Astrocyte (in vitro differentiated cells and primary cell): ENCODE results near the gene GJD4. TPM values are rescaled to one million over a fixed set of nuclear protein-coding genes. Genes with fewer than 3 reads are reported as not detected.

Experiments used
- DNase-seq: peaks from one replicate; pipeline ENCODE4 v3.0.0-alpha.2; 2010; ENCODE audit warnings: low read depth
- FAIRE-seq: peaks from 2 replicates; lab custom pipeline; 2011; peaks lifted over from hg19 to GRCh38; lab: Jason Lieb, UNC
- H2AFZ ChIP-seq: 2 replicates; pipeline ENCODE4 v1.6.0; 2012; ENCODE audit warnings: low read depth, low read length, inconsistent platforms
- H3K27ac ChIP-seq: 2 replicates; pipeline ENCODE4 v1.5.1; 2011; ENCODE audit warnings: low read depth, low read length, inconsistent platforms
- H3K27me3 ChIP-seq: 2 replicates; pipeline ENCODE4 v1.6.0; 2011; ENCODE audit warnings: low read length, inconsistent platforms; ENCODE audit not compliant: insufficient read depth
- H3K36me3 ChIP-seq: 2 replicates; pipeline ENCODE4 v1.5.1; 2011; ENCODE audit warnings: low read length, inconsistent platforms; ENCODE audit not compliant: insufficient read depth
- H3K4me1 ChIP-seq: 2 replicates; pipeline ENCODE4 v1.5.1; 2011; ENCODE audit warnings: low read length, inconsistent platforms; ENCODE audit not compliant: insufficient read depth
- H3K4me2 ChIP-seq: 2 replicates; pipeline ENCODE4 v1.6.0; 2012; ENCODE audit warnings: low read length, inconsistent platforms
- H3K4me3 ChIP-seq: 2 replicates; pipeline ENCODE4 v1.5.1; 2011; ENCODE audit warnings: low read depth, mild to moderate bottlenecking, low read length, inconsistent platforms; ENCODE audit not compliant: insufficient read depth
- H3K79me2 ChIP-seq: 2 replicates; pipeline ENCODE4 v1.6.0; 2012; ENCODE audit warnings: mild to moderate bottlenecking, low read length, inconsistent platforms; ENCODE audit not compliant: insufficient read depth
- H3K9ac ChIP-seq: 2 replicates; pipeline ENCODE4 v1.6.0; 2012; ENCODE audit warnings: mild to moderate bottlenecking, low read length, inconsistent platforms
- H3K9me3 ChIP-seq: 2 replicates; pipeline ENCODE4 v1.5.1; 2012; ENCODE audit warnings: low read depth, mild to moderate bottlenecking, low read length, inconsistent platforms; ENCODE audit not compliant: insufficient read depth
- H4K20me1 ChIP-seq: 2 replicates; pipeline ENCODE4 v1.6.0; 2012; ENCODE audit warnings: low read length, inconsistent platforms; ENCODE audit not compliant: insufficient read depth
- H3K27ac Mint-ChIP-seq: one replicate; pipeline ENCODE4 v1.8.0; 2021; ENCODE audit warnings: mild to moderate bottlenecking, mixed read lengths; ENCODE audit not compliant: unreplicated experiment
- H3K27me3 Mint-ChIP-seq: one replicate; pipeline ENCODE4 v1.8.0; 2021; ENCODE audit warnings: low read depth, mixed read lengths; ENCODE audit not compliant: unreplicated experiment
- H3K36me3 Mint-ChIP-seq: one replicate; pipeline ENCODE4 v1.8.0; 2021; ENCODE audit warnings: low read depth, mixed read lengths; ENCODE audit not compliant: unreplicated experiment
- H3K4me1 Mint-ChIP-seq: one replicate; pipeline ENCODE4 v1.8.0; 2021; ENCODE audit warnings: low read depth, mixed read lengths; ENCODE audit not compliant: unreplicated experiment
- H3K4me3 Mint-ChIP-seq: one replicate; pipeline ENCODE4 v1.8.0; 2021; ENCODE audit warnings: mild to moderate bottlenecking, moderate library complexity, mixed read lengths; ENCODE audit not compliant: unreplicated experiment
- H3K9me3 Mint-ChIP-seq: one replicate; pipeline ENCODE4 v1.8.0; 2021; ENCODE audit warnings: mild to moderate bottlenecking, mixed read lengths; ENCODE audit not compliant: unreplicated experiment
- EZH2 ChIP-seq: IDR thresholded peaks from 2 replicates; pipeline ENCODE4 v1.6.1; 2012; ENCODE audit warnings: mild to moderate bottlenecking, low read length, inconsistent platforms; ENCODE audit not compliant: insufficient read depth
- total RNA-seq: library from RNA; stranded (reverse); gene quantifications from 2 replicates; pipeline ENCODE4 v1.2.1, GENCODE V29; 2021
- TF ChIP-seq, protein P1 (sequence below): IDR thresholded peaks from 2 replicates; pipeline ENCODE4 v1.5.1; 2011; ENCODE audit warnings: low read depth, mild to moderate bottlenecking, inconsistent platforms, low read length, moderate library complexity; ENCODE audit not compliant: insufficient read depth

The GJD4 gene
- total RNA-seq, 1 donor from 2014 or later = not detected

DNA sequence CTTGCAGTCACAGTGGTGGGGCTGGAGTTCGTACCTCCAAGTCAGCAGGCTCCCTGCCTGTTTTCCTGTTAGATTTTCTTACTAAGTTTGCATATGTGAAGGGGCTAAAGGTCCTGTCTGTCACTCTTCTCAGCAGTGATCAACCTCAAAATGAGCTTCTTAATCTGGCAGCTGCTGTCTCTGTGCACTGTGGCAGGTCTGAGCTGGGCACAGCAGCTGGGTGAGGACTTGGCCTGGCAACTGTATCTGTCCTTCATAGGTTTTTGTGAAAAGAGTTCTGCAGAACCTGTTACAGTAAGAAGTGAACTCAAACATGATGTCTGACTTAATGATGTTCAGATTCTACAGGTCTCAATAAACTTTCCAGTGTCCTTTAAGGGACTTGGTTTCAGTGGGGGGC is 31.3 kb upstream of the GJD4 start:
- peaks cover 2% of the 10 kb centered on the region for H3K9me3 Mint-ChIP-seq
- no peak overlapping the region for H3K4me3 ChIP-seq
- no peaks in the 10 kb centered on the region for H3K36me3 ChIP-seq
- peaks cover 20% of the 10 kb centered on the region for H3K4me1 Mint-ChIP-seq
- H3K4me1 ChIP-seq = peaks cover 35% of the 10 kb centered on the region
- H3K27ac Mint-ChIP-seq = no peak overlapping the region
- H3K79me2 ChIP-seq = no peaks in the 10 kb centered on the region
- FAIRE-seq (no peak), DNase-seq (no peak)
- peaks cover 10% of the 10 kb centered on the region for H3K36me3 Mint-ChIP-seq
- no peak overlapping the region for H3K4me3 Mint-ChIP-seq
- H3K27ac ChIP-seq = peak overlapping the region; percentile 90
- H3K27me3 ChIP-seq = no peaks in the 10 kb centered on the region
- H3K9ac ChIP-seq = no peak overlapping the region
- TF ChIP-seq, protein P1, sequence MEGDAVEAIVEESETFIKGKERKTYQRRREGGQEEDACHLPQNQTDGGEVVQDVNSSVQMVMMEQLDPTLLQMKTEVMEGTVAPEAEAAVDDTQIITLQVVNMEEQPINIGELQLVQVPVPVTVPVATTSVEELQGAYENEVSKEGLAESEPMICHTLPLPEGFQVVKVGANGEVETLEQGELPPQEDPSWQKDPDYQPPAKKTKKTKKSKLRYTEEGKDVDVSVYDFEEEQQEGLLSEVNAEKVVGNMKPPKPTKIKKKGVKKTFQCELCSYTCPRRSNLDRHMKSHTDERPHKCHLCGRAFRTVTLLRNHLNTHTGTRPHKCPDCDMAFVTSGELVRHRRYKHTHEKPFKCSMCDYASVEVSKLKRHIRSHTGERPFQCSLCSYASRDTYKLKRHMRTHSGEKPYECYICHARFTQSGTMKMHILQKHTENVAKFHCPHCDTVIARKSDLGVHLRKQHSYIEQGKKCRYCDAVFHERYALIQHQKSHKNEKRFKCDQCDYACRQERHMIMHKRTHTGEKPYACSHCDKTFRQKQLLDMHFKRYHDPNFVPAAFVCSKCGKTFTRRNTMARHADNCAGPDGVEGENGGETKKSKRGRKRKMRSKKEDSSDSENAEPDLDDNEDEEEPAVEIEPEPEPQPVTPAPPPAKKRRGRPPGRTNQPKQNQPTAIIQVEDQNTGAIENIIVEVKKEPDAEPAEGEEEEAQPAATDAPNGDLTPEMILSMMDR = no peak
- TF ChIP-seq EZH2 = no peak
- H4K20me1 ChIP-seq = no peaks in the 10 kb centered on the region
- H2AFZ ChIP-seq = no peak overlapping the region
- no peaks in the 10 kb centered on the region for H3K9me3 ChIP-seq
- no peak overlapping the region for H3K4me2 ChIP-seq
- no peaks in the 10 kb centered on the region for H3K27me3 Mint-ChIP-seq

DNA sequence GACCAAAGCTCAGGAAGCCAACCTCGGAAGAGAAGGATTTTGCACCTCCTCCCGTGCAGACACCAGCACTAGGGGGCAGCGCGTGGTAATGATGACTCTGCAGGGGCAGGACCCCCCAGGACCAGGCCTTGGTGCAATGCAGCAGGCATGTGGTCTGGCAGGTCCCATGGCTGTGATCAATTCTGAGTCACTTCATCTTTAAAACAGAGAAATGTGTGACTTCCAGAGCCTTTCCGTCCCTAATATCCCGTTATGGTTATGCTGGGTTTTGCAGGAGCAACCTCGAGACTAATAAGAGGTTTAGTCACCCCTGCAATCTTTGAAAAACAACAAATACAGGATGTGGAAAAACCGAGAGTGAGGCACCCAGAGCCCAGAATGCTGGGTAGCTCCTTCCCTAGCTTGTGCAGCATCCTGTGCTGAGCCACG is 30.2 kb upstream of the GJD4 start:
- H3K27ac ChIP-seq = peak overlapping the region; percentile 90
- no peak overlapping the region for H3K4me3 ChIP-seq
- H3K9ac ChIP-seq = peak overlapping the region; percentile 59
- no peaks in the 10 kb centered on the region for H3K9me3 ChIP-seq
- FAIRE-seq (peak; percentile 93), DNase-seq (peak; percentile 96)
- no peaks in the 10 kb centered on the region for H3K79me2 ChIP-seq
- no peaks in the 10 kb centered on the region for H3K36me3 ChIP-seq
- H3K4me2 ChIP-seq = peak overlapping the region; percentile 40
- Mint-ChIP-seq H3K27ac (peak overlapping the region; percentile 15), H3K27me3 (peaks cover 2% of the 10 kb centered on the region), H3K4me3 (no peak overlapping the region), H3K9me3 (peaks cover 2% of the 10 kb centered on the region), H3K4me1 (peaks cover 20% of the 10 kb centered on the region), H3K36me3 (peaks cover 10% of the 10 kb centered on the region)
- TF ChIP-seq, protein P1 = peak; percentile 32
- TF ChIP-seq EZH2 = no peak
- H2AFZ ChIP-seq = no peak overlapping the region
- H4K20me1 ChIP-seq = no peaks in the 10 kb centered on the region
- peaks cover 35% of the 10 kb centered on the region for H3K4me1 ChIP-seq
- no peaks in the 10 kb centered on the region for H3K27me3 ChIP-seq

GRCh38 chr10:35575640-35576039 is 29.5 kb upstream of the GJD4 start:
- Histone ChIP-seq H3K9me3 (no peaks in the 10 kb centered on the region), H2AFZ (no peak overlapping the region), H3K27ac (peak overlapping the region; percentile 90), H3K4me2 (peak overlapping the region; percentile 40), H3K4me1 (peaks cover 29% of the 10 kb centered on the region), H3K9ac (peak overlapping the region; percentile 59), H3K79me2 (no peaks in the 10 kb centered on the region), H3K36me3 (no peaks in the 10 kb centered on the region), H3K4me3 (no peak overlapping the region), H4K20me1 (no peaks in the 10 kb centered on the region), H3K27me3 (no peaks in the 10 kb centered on the region)
- peak overlapping the region; percentile 15 for H3K27ac Mint-ChIP-seq
- H3K9me3 Mint-ChIP-seq = peaks cover 2% of the 10 kb centered on the region
- no peak for DNase-seq
- peaks cover 20% of the 10 kb centered on the region for H3K4me1 Mint-ChIP-seq
- TF ChIP-seq EZH2 = no peak
- TF ChIP-seq, protein P1 = no peak
- peaks cover 10% of the 10 kb centered on the region for H3K36me3 Mint-ChIP-seq
- no peak overlapping the region for H3K4me3 Mint-ChIP-seq
- H3K27me3 Mint-ChIP-seq = peaks cover 2% of the 10 kb centered on the region
- FAIRE-seq = no peak
